Glomerular endothelial cell (primary cell): ENCODE data around the gene LTBP3. TPM values are rescaled to one million over a fixed set of nuclear protein-coding genes. Genes with fewer than 3 reads are reported as not detected.

Source experiments
- DNase-seq: peaks from one replicate; pipeline ENCODE4 v3.0.0-alpha.2; 2011; ENCODE audit warnings: low read depth, low spot score; ENCODE audit errors: extremely low read depth
- total RNA-seq: library from RNA; depleted of rRNA; stranded (reverse); fragments of >200 nt; gene quantifications from 2 replicates; pipeline ENCODE4 v1.2.3, GENCODE V29; 2015

Gene LTBP3
- total RNA-seq, 1 donor from 2014 or later = 131 TPM

- DNase-seq = no peak
These were observed 28.1 kb upstream of the LTBP3 start for GRCh38 chr11:65586247-65586630.

- no peak for DNase-seq
These were observed 27.5 kb upstream of the LTBP3 start for GRCh38 chr11:65585396-65586246.

GRCh38 chr11:65584723-65585171 is 26.6 kb upstream of the LTBP3 start:
- DNase-seq = no peak

GRCh38 chr11:65584106-65584505 is 25.9 kb upstream of the LTBP3 start:
- no peak for DNase-seq

- no peak for DNase-seq
These were observed 25.4 kb upstream of the LTBP3 start for GRCh38 chr11:65583589-65583988.

- no peak for DNase-seq
These were observed 23.8 kb upstream of the LTBP3 start for GRCh38 chr11:65581928-65582327.

GRCh38 chr11:65580756-65581155 is 22.6 kb upstream of the LTBP3 start:
- DNase-seq = no peak

- DNase-seq = no peak
These were observed 22.0 kb upstream of the LTBP3 start for GRCh38 chr11:65580031-65580692.

GRCh38 chr11:65579291-65579690 is 21.1 kb upstream of the LTBP3 start:
- no peak for DNase-seq

GRCh38 chr11:65578667-65579066 is 20.5 kb upstream of the LTBP3 start:
- no peak for DNase-seq

- DNase-seq = no peak
These were observed 20.0 kb upstream of the LTBP3 start for GRCh38 chr11:65578134-65578533.

GRCh38 chr11:65577756-65578109 is 19.6 kb upstream of the LTBP3 start:
- no peak for DNase-seq

- no peak for DNase-seq
These were observed 19.0 kb upstream of the LTBP3 start for GRCh38 chr11:65576867-65577755.

- DNase-seq = no peak
These were observed 18.2 kb upstream of the LTBP3 start for GRCh38 chr11:65576232-65576866.

GRCh38 chr11:65575568-65576231 is 17.5 kb upstream of the LTBP3 start, which contains the start of gene EHBP1L1:
TSS of gene EHBP1L1 (plus strand) at chr11:65576053. CDS start at chr11:65576303, 250 bp downstream.
- no peak for DNase-seq

- DNase-seq = no peak
These were observed 16.8 kb upstream of the LTBP3 start for GRCh38 chr11:65574811-65575567.

GRCh38 chr11:65574109-65574810 is 16.1 kb upstream of the LTBP3 start:
- no peak for DNase-seq

- no peak for DNase-seq
These were observed 15.4 kb upstream of the LTBP3 start for GRCh38 chr11:65573391-65574079.
